Measurements from ENCODE around the gene ZNF22.

GRCh38 chr10:45000138-45000751 is 478 bp upstream of the ZNF22 start:
- no peak for TF ChIP-seq POLR2A (IDR thresholded peaks at IDR 0.05)
- no peak for TF ChIP-seq CTCF (IDR thresholded peaks at IDR 0.05)
- no peak for TF ChIP-seq EP300 (IDR thresholded peaks at IDR 0.05)
- no peak for TF ChIP-seq POLR2AphosphoS5 (IDR thresholded peaks at IDR 0.05)
